Left forelimb (tissue), 1 donor: ENCODE data around the gene OPHN1.
"Not testable (repeated sequence)": the region's sequence is repeated elsewhere in the genome, so short reads cannot be mapped to it uniquely, and the experiment has no call there.

Source experiments
- DNase-seq: peaks from one replicate; pipeline ENCODE4 v3.0.0-alpha.2; 2018; ENCODE audit warnings: low spot score

The OPHN1 gene

GRCh38 chrX:68163441-68163840, 269.9 kb downstream of the OPHN1 start:
- no peak for DNase-seq

- no peak for DNase-seq
Measured at GRCh38 chrX:68147848-68148247, 285.4 kb downstream of the OPHN1 start.

- no peak for DNase-seq
Measured at GRCh38 chrX:68146054-68146453, 287.2 kb downstream of the OPHN1 start.

GRCh38 chrX:68139791-68140190, 293.5 kb downstream of the OPHN1 start:
- no peak for DNase-seq

- no peak for DNase-seq
Measured at GRCh38 chrX:68133181-68133580, 300.1 kb downstream of the OPHN1 start.

GRCh38 chrX:68132749-68133148, 300.5 kb downstream of the OPHN1 start:
- no peak for DNase-seq

GRCh38 chrX:68121835-68122234, 311.5 kb downstream of the OPHN1 start:
- DNase-seq: no peak

- DNase-seq: no peak
Measured at GRCh38 chrX:68121371-68121770, 311.9 kb downstream of the OPHN1 start.

GRCh38 chrX:68115371-68115770, 317.9 kb downstream of the OPHN1 start:
- DNase-seq: no peak

GRCh38 chrX:68114573-68115129, 318.6 kb downstream of the OPHN1 start:
- DNase-seq: no peak

- no peak for DNase-seq
Measured at GRCh38 chrX:68113837-68114572, 319.3 kb downstream of the OPHN1 start.

GRCh38 chrX:68112321-68112720, 321.0 kb downstream of the OPHN1 start:
- no peak for DNase-seq

GRCh38 chrX:68109162-68109561, 324.1 kb downstream of the OPHN1 start:
- DNase-seq: no peak

GRCh38 chrX:68098431-68098830, 334.9 kb downstream of the OPHN1 start:
- no peak for DNase-seq

- DNase-seq: no peak
Measured at GRCh38 chrX:68090266-68090665, 343.0 kb downstream of the OPHN1 start.

GRCh38 chrX:68087526-68087925, 345.8 kb downstream of the OPHN1 start:
- DNase-seq: no peak

- DNase-seq: no peak
Measured at GRCh38 chrX:68086709-68087108, 346.6 kb downstream of the OPHN1 start.

GRCh38 chrX:68084765-68085164, 348.5 kb downstream of the OPHN1 start:
- DNase-seq: no peak

GRCh38 chrX:68083510-68083909, 349.8 kb downstream of the OPHN1 start:
- DNase-seq: no peak

- no peak for DNase-seq
Measured at GRCh38 chrX:68079961-68080360, 353.3 kb downstream of the OPHN1 start.

- not testable (repeated sequence) for DNase-seq
Measured at GRCh38 chrX:68078801-68079200, 354.5 kb downstream of the OPHN1 start.

GRCh38 chrX:68077378-68077777, 355.9 kb downstream of the OPHN1 start:
- no peak for DNase-seq

- no peak for DNase-seq
Measured at GRCh38 chrX:68072041-68072440, 361.3 kb downstream of the OPHN1 start.

GRCh38 chrX:68070119-68070518, 363.2 kb downstream of the OPHN1 start:
- DNase-seq: not testable (repeated sequence)
